ENCODE measurements around the gene NEK7.

NEK7 gene

GRCh38 chr1:198147216-198147615 lies 9.6 kb upstream of the NEK7 start:
- no peak for DNase-seq

GRCh38 chr1:198150369-198150768 lies 6.4 kb upstream of the NEK7 start:
- no peak for DNase-seq

- no peak for DNase-seq
Measured at GRCh38 chr1:198151688-198152087, 5.1 kb upstream of the NEK7 start.

- no peak for DNase-seq
Measured at GRCh38 chr1:198153103-198153502, 3.7 kb upstream of the NEK7 start.

GRCh38 chr1:198153804-198154203 lies 3.0 kb upstream of the NEK7 start:
- DNase-seq = no peak

GRCh38 chr1:198155253-198155652 lies 1.5 kb upstream of the NEK7 start:
- DNase-seq = no peak

GRCh38 chr1:198156111-198156744 lies 570 bp upstream of the NEK7 start:
- peak; percentile 81 for DNase-seq

GRCh38 chr1:198157241-198157846 lies 546 bp downstream of the NEK7 start:
- DNase-seq = peak; percentile 87

- no peak for DNase-seq
Measured at GRCh38 chr1:198157847-198158725, 1.3 kb downstream of the NEK7 start.

- DNase-seq = peak; percentile 91
Measured at GRCh38 chr1:198158735-198159589, 2.2 kb downstream of the NEK7 start.

GRCh38 chr1:198160222-198160621 lies 3.4 kb downstream of the NEK7 start:
- DNase-seq = no peak

GRCh38 chr1:198160946-198161614 lies 4.3 kb downstream of the NEK7 start:
- no peak for DNase-seq

GRCh38 chr1:198161718-198162090 lies 4.9 kb downstream of the NEK7 start:
- no peak for DNase-seq

GRCh38 chr1:198162091-198162767 lies 5.4 kb downstream of the NEK7 start:
- no peak for DNase-seq

- DNase-seq = no peak
Measured at GRCh38 chr1:198165927-198166647, 9.3 kb downstream of the NEK7 start.

- DNase-seq = no peak
Measured at GRCh38 chr1:198166900-198167299, 10.1 kb downstream of the NEK7 start.

- DNase-seq = no peak
Measured at GRCh38 chr1:198167436-198167934, 10.7 kb downstream of the NEK7 start.

- no peak for DNase-seq
Measured at GRCh38 chr1:198168227-198168626, 11.4 kb downstream of the NEK7 start.

- no peak for DNase-seq
Measured at GRCh38 chr1:198169672-198170071, 12.9 kb downstream of the NEK7 start.

GRCh38 chr1:198171667-198172540 lies 15.1 kb downstream of the NEK7 start:
- no peak for DNase-seq
